ENCODE measurements around the gene FAN1. TPM values are rescaled to one million over a fixed set of nuclear protein-coding genes. Genes with fewer than 3 reads are reported as not detected.

The FAN1 gene
- total and polyA plus RNA-seq, 9 of the 15 experiments (the other 6 are each of a cell fraction or from before 2014, with no cell fraction given): 1.5 to 16.8 (median 12.0) TPM

DNA sequence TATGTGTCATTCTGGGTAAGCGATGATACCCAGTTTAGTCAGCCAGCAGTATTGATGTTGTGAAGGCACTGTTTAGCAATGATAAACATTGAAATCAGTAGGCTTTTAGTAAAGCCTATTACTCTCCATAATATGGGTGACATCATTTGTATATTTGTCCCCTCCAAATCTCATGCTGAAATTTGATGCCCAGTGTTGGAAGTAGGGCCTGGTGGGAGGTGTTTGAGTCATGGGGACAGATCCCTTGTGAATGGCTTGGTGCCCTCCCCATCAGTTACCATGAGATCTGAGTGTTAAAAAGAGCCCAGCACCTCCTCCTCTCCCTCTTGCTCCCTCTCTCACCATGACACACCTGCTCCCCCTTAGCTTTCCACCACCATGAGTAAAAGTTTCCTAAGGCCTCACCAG lies 31.4 kb upstream of the FAN1 start (continued):
- TF ChIP-seq, protein P1, sequence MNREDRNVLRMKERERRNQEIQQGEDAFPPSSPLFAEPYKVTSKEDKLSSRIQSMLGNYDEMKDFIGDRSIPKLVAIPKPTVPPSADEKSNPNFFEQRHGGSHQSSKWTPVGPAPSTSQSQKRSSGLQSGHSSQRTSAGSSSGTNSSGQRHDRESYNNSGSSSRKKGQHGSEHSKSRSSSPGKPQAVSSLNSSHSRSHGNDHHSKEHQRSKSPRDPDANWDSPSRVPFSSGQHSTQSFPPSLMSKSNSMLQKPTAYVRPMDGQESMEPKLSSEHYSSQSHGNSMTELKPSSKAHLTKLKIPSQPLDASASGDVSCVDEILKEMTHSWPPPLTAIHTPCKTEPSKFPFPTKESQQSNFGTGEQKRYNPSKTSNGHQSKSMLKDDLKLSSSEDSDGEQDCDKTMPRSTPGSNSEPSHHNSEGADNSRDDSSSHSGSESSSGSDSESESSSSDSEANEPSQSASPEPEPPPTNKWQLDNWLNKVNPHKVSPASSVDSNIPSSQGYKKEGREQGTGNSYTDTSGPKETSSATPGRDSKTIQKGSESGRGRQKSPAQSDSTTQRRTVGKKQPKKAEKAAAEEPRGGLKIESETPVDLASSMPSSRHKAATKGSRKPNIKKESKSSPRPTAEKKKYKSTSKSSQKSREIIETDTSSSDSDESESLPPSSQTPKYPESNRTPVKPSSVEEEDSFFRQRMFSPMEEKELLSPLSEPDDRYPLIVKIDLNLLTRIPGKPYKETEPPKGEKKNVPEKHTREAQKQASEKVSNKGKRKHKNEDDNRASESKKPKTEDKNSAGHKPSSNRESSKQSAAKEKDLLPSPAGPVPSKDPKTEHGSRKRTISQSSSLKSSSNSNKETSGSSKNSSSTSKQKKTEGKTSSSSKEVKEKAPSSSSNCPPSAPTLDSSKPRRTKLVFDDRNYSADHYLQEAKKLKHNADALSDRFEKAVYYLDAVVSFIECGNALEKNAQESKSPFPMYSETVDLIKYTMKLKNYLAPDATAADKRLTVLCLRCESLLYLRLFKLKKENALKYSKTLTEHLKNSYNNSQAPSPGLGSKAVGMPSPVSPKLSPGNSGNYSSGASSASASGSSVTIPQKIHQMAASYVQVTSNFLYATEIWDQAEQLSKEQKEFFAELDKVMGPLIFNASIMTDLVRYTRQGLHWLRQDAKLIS (CRISPR knock-in tag; IDR thresholded peaks at IDR 0.05): no peak
- TF ChIP-seq RBM22 (IDR thresholded peaks at IDR 0.05; ENCODE audit: low read depth, low read length, poor library complexity, severe bottlenecking) (no peak), FUS (optimal IDR thresholded peaks at IDR 0.05; ENCODE audit: low read depth, low read length) (no peak), ZFX (CRISPR knock-in tag; IDR thresholded peaks at IDR 0.05) (no peak), ESRRA (IDR thresholded peaks at IDR 0.05; ENCODE audit: borderline replicate concordance, low read depth) (no peak)
- TF ChIP-seq, protein P2, sequence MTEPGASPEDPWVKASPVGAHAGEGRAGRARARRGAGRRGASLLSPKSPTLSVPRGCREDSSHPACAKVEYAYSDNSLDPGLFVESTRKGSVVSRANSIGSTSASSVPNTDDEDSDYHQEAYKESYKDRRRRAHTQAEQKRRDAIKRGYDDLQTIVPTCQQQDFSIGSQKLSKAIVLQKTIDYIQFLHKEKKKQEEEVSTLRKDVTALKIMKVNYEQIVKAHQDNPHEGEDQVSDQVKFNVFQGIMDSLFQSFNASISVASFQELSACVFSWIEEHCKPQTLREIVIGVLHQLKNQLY (CRISPR knock-in tag; conservative IDR thresholded peaks at IDR 0.05): no peak

DNA sequence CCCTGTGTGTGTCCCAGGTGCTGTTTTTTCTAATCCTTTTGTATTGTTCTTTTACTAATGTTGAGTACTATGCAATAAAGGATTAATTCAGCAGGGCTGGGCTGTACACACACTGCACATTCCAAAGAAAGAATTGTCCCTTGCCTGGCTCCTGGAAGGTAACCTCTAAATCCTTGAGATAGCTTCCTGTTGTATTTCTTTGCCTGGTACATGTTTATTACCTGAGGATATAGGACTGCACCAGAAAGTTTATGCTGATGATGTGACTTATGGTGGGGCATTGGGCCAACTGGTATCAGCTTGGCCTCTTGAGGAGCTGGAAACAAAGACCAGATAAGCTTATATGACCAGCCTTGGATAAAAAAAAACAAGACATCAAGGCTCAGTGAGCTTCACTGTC lies 26.6 kb upstream of the FAN1 start:
- no peak overlapping the region for H3K4me2 ChIP-seq (ENCODE audit: insufficient read depth, low read length)
- ChIA-PET POLR2A (no interaction called here), CTCF (ENCODE audit: low intra/inter-chr PET ratio) (no interaction called here)
- no peak overlapping the region for H3K27ac ChIP-seq (ENCODE audit: extremely low read depth, low read depth, low read length)
- no peak for DNase-seq (ENCODE audit: extremely low read depth in 1 of 4, low spot score in 3 of 4)
- H3K79me2 ChIP-seq (ENCODE audit: control insufficient read depth, insufficient read depth, low read length): no peaks in the 10 kb centered on the region
- no peaks in the 10 kb centered on the region for H4K20me1 ChIP-seq (replicated peaks; ENCODE audit: control insufficient read depth, insufficient read depth, low read length)
- in situ Hi-C loops (cut with MboI) (no loop called here), intact Hi-C loops (cut with micrococcal nuclease) (no loop called here)
- no TSS peak for BruUV-seq (replicated peaks)
- no peaks in the 10 kb centered on the region for H3K4me1 ChIP-seq (replicated peaks in 1 of 2; ENCODE audit: control insufficient read depth in 2 of 2, insufficient read depth in 2 of 2, low read length in 2 of 2)
- H2AFZ ChIP-seq (ENCODE audit: low read depth, low read length): no peak overlapping the region
- ATAC-seq: no peak
- H3K9ac ChIP-seq (ENCODE audit: insufficient read depth in 1 of 2, low read depth in 2 of 2, low read length in 2 of 2): no peak overlapping the region
- no peaks in the 10 kb centered on the region for H3K9me1 ChIP-seq (ENCODE audit: control insufficient read depth, insufficient read depth, low read length)
- TF ChIP-seq TAL1 (IDR thresholded peaks at IDR 0.05): no peak
- TF ChIP-seq KLF10 (CRISPR knock-in tag; IDR thresholded peaks at IDR 0.05): no peak
- TF ChIP-seq PTBP1 (IDR thresholded peaks at IDR 0.05; ENCODE audit: low read depth, low read length): no peak
- TF ChIP-seq ILK (tag; IDR thresholded peaks at IDR 0.05; ENCODE audit: borderline replicate concordance, low read depth): no peak
- TF ChIP-seq, protein P3, sequence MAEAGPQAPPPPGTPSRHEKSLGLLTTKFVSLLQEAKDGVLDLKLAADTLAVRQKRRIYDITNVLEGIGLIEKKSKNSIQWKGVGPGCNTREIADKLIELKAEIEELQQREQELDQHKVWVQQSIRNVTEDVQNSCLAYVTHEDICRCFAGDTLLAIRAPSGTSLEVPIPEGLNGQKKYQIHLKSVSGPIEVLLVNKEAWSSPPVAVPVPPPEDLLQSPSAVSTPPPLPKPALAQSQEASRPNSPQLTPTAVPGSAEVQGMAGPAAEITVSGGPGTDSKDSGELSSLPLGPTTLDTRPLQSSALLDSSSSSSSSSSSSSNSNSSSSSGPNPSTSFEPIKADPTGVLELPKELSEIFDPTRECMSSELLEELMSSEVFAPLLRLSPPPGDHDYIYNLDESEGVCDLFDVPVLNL (CRISPR knock-in tag; IDR thresholded peaks at IDR 0.05; ENCODE audit: low read depth): no peak
- TF ChIP-seq PYGO2 (tag; IDR thresholded peaks at IDR 0.05): no peak
- TF ChIP-seq XRCC3 (IDR thresholded peaks at IDR 0.05): no peak
- no peak for TF ChIP-seq RB1 (IDR thresholded peaks at IDR 0.05; ENCODE audit: low read depth)
- no peak for TF ChIP-seq ZNF778 (CRISPR knock-in tag; IDR thresholded peaks at IDR 0.05)
- H3K4me3 ChIP-seq: no peak overlapping the region
- H3K36me3 ChIP-seq (ENCODE audit: control insufficient read depth, insufficient read depth, low read length): no peaks in the 10 kb centered on the region
- no peak for FAIRE-seq
- H3K27me3 ChIP-seq (ENCODE audit: control insufficient read depth in 2 of 2, insufficient read depth in 2 of 2, low read length in 2 of 2): peaks cover 0 to 1% of the 10 kb centered on the region in 2 experiments; a peak in 3 of 5 replicates
- no peaks in the 10 kb centered on the region for H3K9me3 ChIP-seq (replicated peaks; ENCODE audit: control insufficient read depth, insufficient read depth, low read depth, low read length)
